ENCODE data around the gene GPR107.

The GPR107 gene

GRCh38 chr9:130139251-130139650 is 85.5 kb downstream of the GPR107 start:
- peak; percentile 96 for DNase-seq

- no peak for DNase-seq
Observed at GRCh38 chr9:130140706-130141105, 87.0 kb downstream of the GPR107 start.

- DNase-seq, result no peak
Observed at GRCh38 chr9:130142056-130142455, 88.3 kb downstream of the GPR107 start.

GRCh38 chr9:130142641-130143040 is 88.9 kb downstream of the GPR107 start:
- no peak for DNase-seq

- no peak for DNase-seq
Observed at GRCh38 chr9:130143279-130143893, 89.7 kb downstream of the GPR107 start.

- DNase-seq, result no peak
Observed at GRCh38 chr9:130143958-130144366, 90.3 kb downstream of the GPR107 start.

GRCh38 chr9:130144703-130145102 is 91.0 kb downstream of the GPR107 start:
- peak; percentile 57 for DNase-seq

- peak; percentile 36 for DNase-seq
Observed at GRCh38 chr9:130145658-130146057, 92.0 kb downstream of the GPR107 start.

GRCh38 chr9:130147198-130147597 is 93.5 kb downstream of the GPR107 start:
- no peak for DNase-seq

GRCh38 chr9:130147910-130148309 is 94.2 kb downstream of the GPR107 start:
- DNase-seq, result no peak

- no peak for DNase-seq
Observed at GRCh38 chr9:130149031-130149430, 95.3 kb downstream of the GPR107 start.

- no peak for DNase-seq
Observed at GRCh38 chr9:130149654-130150286, 96.1 kb downstream of the GPR107 start.

- DNase-seq, result no peak
Observed at GRCh38 chr9:130150779-130151382, 97.2 kb downstream of the GPR107 start.

- DNase-seq, result no peak
Observed at GRCh38 chr9:130154816-130155215, 101.1 kb downstream of the GPR107 start.

GRCh38 chr9:130155647-130156046 is 101.9 kb downstream of the GPR107 start:
- DNase-seq, result no peak

- no peak for DNase-seq
Observed at GRCh38 chr9:130156672-130157071, 103.0 kb downstream of the GPR107 start.

GRCh38 chr9:130157079-130157478 is 103.4 kb downstream of the GPR107 start:
- no peak for DNase-seq

GRCh38 chr9:130158001-130158400 is 104.3 kb downstream of the GPR107 start:
- DNase-seq, result no peak

- DNase-seq, result peak; percentile 85
Observed at GRCh38 chr9:130159057-130159456, 105.4 kb downstream of the GPR107 start.

- DNase-seq, result peak; percentile 97
Observed at GRCh38 chr9:130159915-130160670, 106.4 kb downstream of the GPR107 start.

- no peak for DNase-seq
Observed at GRCh38 chr9:130160862-130161470, 107.3 kb downstream of the GPR107 start.

GRCh38 chr9:130165579-130165978 is 111.9 kb downstream of the GPR107 start:
- no peak for DNase-seq

GRCh38 chr9:130166399-130166798 is 112.7 kb downstream of the GPR107 start:
- no peak for DNase-seq

Data from NCI-H2171 treated with DMSO at 0.1 percent for 48 hours (cell line).